Measurements from ENCODE around the gene USP32. TPM values are rescaled to one million over a fixed set of nuclear protein-coding genes. Genes with fewer than 3 reads are reported as not detected.

The USP32 gene
- total RNA-seq, 1 experiment from 2014 or later: 103 TPM

DNA sequence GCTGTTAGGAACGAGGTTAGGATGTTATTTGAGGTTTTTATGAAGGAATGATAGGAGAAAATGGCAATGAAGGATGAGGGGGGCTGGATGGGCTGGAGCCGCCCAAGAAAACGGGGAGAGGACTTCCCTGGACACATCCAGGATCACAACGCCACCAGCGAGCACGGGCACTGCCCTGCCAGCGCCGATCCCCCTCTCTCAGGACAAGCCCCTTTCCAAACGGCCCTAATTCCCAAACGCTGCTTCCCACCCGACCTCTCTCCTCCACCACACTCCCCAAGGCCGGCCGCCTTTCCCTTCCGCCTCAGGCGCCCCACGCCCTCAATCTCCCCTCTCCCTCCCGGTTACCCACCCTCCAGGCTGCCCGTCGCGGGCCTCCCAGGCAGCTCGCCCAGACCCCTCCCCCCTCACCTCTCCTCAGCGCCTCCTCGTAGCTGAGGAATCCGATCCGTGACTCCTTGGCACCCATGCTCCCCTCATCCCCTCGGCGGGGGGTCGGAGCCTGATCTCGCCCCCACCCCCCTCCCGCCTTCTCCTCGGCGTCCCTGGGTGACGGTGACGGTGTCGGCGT lies 377 bp downstream of the USP32 start (continued):
- TF ChIP-seq, protein P1, sequence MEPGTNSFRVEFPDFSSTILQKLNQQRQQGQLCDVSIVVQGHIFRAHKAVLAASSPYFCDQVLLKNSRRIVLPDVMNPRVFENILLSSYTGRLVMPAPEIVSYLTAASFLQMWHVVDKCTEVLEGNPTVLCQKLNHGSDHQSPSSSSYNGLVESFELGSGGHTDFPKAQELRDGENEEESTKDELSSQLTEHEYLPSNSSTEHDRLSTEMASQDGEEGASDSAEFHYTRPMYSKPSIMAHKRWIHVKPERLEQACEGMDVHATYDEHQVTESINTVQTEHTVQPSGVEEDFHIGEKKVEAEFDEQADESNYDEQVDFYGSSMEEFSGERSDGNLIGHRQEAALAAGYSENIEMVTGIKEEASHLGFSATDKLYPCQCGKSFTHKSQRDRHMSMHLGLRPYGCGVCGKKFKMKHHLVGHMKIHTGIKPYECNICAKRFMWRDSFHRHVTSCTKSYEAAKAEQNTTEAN (CRISPR knock-in tag; IDR thresholded peaks at IDR 0.05): peak; percentile 49; the same call in 1 of the 2 replicates

DNA sequence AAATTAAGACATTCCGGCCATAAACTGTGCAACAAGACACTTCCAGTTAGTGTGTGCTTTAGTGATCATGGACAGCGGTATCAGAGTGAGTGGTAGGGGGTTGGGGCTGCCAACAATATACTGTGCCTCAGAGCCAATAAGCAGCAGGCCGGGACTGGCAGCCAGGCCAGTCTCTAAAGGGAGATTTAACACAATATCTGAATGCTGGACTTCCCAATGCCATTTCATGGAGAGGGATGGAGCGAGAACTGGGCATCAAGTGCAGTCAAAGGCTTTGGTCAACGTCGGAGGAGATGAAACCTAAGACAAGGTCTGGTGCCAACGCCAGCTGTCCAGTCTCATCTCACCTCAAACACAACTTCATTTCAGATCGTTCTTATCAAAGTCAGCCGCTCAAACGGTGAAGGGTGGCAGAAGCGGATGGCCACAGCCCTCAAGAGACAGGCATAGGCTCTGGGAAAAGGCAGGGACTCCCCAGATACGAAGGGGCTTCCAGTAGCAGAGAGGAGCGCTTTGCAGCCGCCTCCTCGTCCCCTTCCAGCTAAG lies 935 bp downstream of the USP32 start:
- Mint-ChIP-seq H3K9me3 (no peaks in the 10 kb centered on the region), H3K27me3 (ENCODE audit: low read depth) (no peaks in the 10 kb centered on the region), H3K27ac (peak overlapping the region; percentile 93), H3K36me3 (no peaks in the 10 kb centered on the region), H3K4me1 (peaks cover 56% of the 10 kb centered on the region), H3K4me3 (peak overlapping the region; percentile 98)
- ATAC-seq (no peak), DNase-seq (ENCODE audit: low spot score) (no peak)
- CTCF ChIA-PET: interaction anchor here (1.0 to 1.3 kb wide), 5 partner anchors 8 to 251 kb away, joined by 3 to 10 read pairs (median 4); no protein-coding TSS in a partner anchor
- TF ChIP-seq ZNF317 (CRISPR knock-in tag; IDR thresholded peaks at IDR 0.05; ENCODE audit: borderline replicate concordance, low read depth) (no peak), MAX (CRISPR knock-in tag; IDR thresholded peaks at IDR 0.05) (no peak), ATF3 (CRISPR knock-in tag; conservative IDR thresholded peaks at IDR 0.05) (no peak), HMGXB4 (CRISPR knock-in tag; IDR thresholded peaks at IDR 0.05) (no peak), ETV6 (CRISPR knock-in tag; IDR thresholded peaks at IDR 0.05) (no peak), PRDM15 (CRISPR knock-in tag; IDR thresholded peaks at IDR 0.05) (no peak), IRF2 (CRISPR knock-in tag; IDR thresholded peaks at IDR 0.05; ENCODE audit: borderline replicate concordance, low read depth) (no peak), PRRX2 (CRISPR knock-in tag; IDR thresholded peaks at IDR 0.05) (no peak), AFF4 (CRISPR knock-in tag; IDR thresholded peaks at IDR 0.05; ENCODE audit: borderline replicate concordance) (no peak), TCF7 (CRISPR knock-in tag; IDR thresholded peaks at IDR 0.05; ENCODE audit: low read depth) (no peak)
- POLR2A ChIA-PET: interaction anchor here (1.4 kb wide), 1 partner anchor 209 kb away, joined by 7 read pairs; the partner anchor contains the start of gene PPM1D

Data from WTC11 (cell line).